ENCODE results near the gene IL23R. TPM values are rescaled to one million over a fixed set of nuclear protein-coding genes. Genes with fewer than 3 reads are reported as not detected.

IL23R gene
- total and polyA plus RNA-seq, 10 donors: 0.07 to 1.2 (median 0.67) TPM; not detected in 2

DNA sequence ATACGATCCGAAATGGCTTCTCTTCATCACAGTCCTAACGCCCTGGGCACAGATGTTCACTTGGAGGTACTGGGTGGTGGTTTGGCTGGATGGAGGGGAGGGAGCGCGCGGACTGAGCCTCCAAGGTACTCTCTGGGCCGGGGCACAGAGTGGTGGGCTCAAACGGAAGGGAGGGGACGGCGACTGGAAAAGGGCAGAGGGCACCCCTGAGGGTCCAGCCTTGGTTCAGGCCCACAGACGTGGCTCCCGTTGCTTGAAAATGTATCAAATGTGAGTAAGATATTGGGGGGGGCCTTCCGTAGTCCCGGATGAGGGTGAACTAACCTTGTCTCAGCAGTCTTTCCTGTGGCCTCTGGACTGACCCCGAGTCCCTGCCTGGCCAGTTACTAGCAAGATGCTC is 141.9 kb downstream of the IL23R start:
- intact Hi-C loops (cut with DNase I; ENCODE audit: low total_unique reads): no loop called here
- WGBS, 5 donors: 6 to 14% (median 14%) methylated on average over 15 of the region's 15 CpGs
- no peaks in the 10 kb centered on the region for H3K9me3 ChIP-seq
- peaks cover 0 to 42% (median 24%) of the 10 kb centered on the region in 7 donors for H3K27me3 ChIP-seq (replicated peaks in 1 of 7)
- H3K4me3 ChIP-seq: peak overlapping the region; percentile 5 to 75 (median 44)
- DNase-seq: no peak
- TF ChIP-seq POLR2A (IDR thresholded peaks at IDR 0.05) (no peak), POLR2AphosphoS5 (IDR thresholded peaks at IDR 0.05) (no peak)
- TF ChIP-seq, protein P1, sequence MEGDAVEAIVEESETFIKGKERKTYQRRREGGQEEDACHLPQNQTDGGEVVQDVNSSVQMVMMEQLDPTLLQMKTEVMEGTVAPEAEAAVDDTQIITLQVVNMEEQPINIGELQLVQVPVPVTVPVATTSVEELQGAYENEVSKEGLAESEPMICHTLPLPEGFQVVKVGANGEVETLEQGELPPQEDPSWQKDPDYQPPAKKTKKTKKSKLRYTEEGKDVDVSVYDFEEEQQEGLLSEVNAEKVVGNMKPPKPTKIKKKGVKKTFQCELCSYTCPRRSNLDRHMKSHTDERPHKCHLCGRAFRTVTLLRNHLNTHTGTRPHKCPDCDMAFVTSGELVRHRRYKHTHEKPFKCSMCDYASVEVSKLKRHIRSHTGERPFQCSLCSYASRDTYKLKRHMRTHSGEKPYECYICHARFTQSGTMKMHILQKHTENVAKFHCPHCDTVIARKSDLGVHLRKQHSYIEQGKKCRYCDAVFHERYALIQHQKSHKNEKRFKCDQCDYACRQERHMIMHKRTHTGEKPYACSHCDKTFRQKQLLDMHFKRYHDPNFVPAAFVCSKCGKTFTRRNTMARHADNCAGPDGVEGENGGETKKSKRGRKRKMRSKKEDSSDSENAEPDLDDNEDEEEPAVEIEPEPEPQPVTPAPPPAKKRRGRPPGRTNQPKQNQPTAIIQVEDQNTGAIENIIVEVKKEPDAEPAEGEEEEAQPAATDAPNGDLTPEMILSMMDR (IDR thresholded peaks at IDR 0.05 in 8 of 11, conservative IDR thresholded peaks at IDR 0.05 in 3 of 11): no peak
- peaks cover 5 to 21% (median 13%) of the 10 kb centered on the region in 6 donors for H3K4me1 ChIP-seq
- H3K36me3 ChIP-seq: no peaks in the 10 kb centered on the region
- peak overlapping the region in 3 of 8 donors; percentile 69 to 75 (median 71) for H3K27ac ChIP-seq

Small RNA genes within 50 kb of the gene (small RNA-seq; reads per million reads assigned to genes)
- gene RNU4ATAC4P (0 to 0.07 (median 0) reads per million in 4 donors), gene RNU6-586P (0 reads per million in 4 donors)

Other genes with a start within 250 kb of the IL23R start
- gene DNAI4, start 241.6 kb upstream of the IL23R start, total RNA-seq: 1 to 10 TPM; 2.3 to 8.1 (median 6.0) TPM
- gene DNAI4, start 241.6 kb upstream of the IL23R start, polyA plus RNA-seq: 1 to 10 TPM in 1 of 3 donors, under 1 TPM in 2; 0.78 to 1.6 (median 0.99) TPM
- gene MIER1, start 241.5 kb upstream of the IL23R start, total RNA-seq: 10 to 100 TPM; 42.2 to 55.8 (median 46.5) TPM
- 10 to 100 TPM; 10.3 to 15.7 (median 12.5) TPM for gene MIER1, start 241.5 kb upstream of the IL23R start, polyA plus RNA-seq
- gene SLC35D1, start 112.3 kb upstream of the IL23R start, total RNA-seq: 10 to 100 TPM in 1 of 7 donors, 1 to 10 TPM in 6; 7.7 to 11.5 (median 8.1) TPM
- 1 to 10 TPM; 1.5 to 2.7 (median 2.3) TPM for gene SLC35D1, start 112.3 kb upstream of the IL23R start, polyA plus RNA-seq
- gene C1orf141, start 31.5 kb upstream of the IL23R start, total RNA-seq: not detected
- not detected for gene C1orf141, start 31.5 kb upstream of the IL23R start, polyA plus RNA-seq
- 1 to 10 TPM; 1.7 to 6.0 (median 3.3) TPM for gene IL12RB2, start 141.4 kb downstream of the IL23R start, total RNA-seq
- gene IL12RB2, start 141.4 kb downstream of the IL23R start, polyA plus RNA-seq: under 1 TPM; 0.17 to 0.64 (median 0.58) TPM

Measured in spleen (tissue), 11 donors.